ENCODE results near the gene PIGQ.

The PIGQ gene

DNA sequence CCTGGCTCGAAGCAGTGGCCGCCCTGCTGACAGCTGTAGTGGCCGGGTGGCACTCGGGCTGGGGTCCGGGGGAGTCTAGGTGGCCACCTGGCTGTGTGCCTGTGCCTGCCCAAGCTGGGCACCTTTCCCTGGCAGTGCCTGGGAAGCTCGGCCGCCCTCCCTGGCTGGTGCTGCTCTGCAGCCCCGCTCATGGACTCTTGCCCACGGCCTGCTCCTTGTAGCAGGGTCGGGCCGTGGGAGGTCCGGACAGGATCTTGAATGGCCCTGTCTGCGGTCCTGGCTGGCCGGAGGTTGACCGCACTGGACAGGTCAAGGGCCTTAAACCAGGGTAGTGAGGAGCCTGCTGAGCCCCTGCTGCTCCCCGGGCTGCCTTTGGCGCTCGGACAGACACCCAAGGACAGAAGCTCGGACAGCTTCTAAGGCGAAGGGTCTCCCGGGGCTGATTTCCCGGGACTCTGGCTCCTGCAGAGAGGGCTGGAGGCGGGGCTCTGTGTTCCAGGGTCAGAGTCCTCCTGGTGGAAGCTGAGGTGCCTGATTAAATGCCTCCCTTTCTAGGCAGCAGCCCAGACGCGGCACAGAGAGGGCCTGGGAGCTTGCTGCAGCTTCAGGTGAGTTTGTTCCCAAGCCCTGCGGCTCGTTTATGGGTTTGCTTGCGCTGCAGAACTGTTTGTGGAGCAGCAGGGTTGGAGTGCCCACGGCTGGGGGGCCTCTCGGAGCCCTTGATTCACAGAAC is 36.2 kb upstream of the PIGQ start:
- Histone ChIP-seq H3K4me3 (ENCODE audit: low read depth, low read length) (no peak overlapping the region), H3K36me3 (peaks cover 24% of the 10 kb centered on the region), H3K27me3 (ENCODE audit: insufficient read depth, low read depth, severe bottlenecking) (no peaks in the 10 kb centered on the region), H3K9me3 (ENCODE audit: severe bottlenecking) (no peaks in the 10 kb centered on the region), H3K27ac (no peak overlapping the region)
- no peak for DNase-seq
- TF ChIP-seq, protein P1, sequence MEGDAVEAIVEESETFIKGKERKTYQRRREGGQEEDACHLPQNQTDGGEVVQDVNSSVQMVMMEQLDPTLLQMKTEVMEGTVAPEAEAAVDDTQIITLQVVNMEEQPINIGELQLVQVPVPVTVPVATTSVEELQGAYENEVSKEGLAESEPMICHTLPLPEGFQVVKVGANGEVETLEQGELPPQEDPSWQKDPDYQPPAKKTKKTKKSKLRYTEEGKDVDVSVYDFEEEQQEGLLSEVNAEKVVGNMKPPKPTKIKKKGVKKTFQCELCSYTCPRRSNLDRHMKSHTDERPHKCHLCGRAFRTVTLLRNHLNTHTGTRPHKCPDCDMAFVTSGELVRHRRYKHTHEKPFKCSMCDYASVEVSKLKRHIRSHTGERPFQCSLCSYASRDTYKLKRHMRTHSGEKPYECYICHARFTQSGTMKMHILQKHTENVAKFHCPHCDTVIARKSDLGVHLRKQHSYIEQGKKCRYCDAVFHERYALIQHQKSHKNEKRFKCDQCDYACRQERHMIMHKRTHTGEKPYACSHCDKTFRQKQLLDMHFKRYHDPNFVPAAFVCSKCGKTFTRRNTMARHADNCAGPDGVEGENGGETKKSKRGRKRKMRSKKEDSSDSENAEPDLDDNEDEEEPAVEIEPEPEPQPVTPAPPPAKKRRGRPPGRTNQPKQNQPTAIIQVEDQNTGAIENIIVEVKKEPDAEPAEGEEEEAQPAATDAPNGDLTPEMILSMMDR (IDR thresholded peaks at IDR 0.05; ENCODE audit: low read depth, low read length): no peak

DNA sequence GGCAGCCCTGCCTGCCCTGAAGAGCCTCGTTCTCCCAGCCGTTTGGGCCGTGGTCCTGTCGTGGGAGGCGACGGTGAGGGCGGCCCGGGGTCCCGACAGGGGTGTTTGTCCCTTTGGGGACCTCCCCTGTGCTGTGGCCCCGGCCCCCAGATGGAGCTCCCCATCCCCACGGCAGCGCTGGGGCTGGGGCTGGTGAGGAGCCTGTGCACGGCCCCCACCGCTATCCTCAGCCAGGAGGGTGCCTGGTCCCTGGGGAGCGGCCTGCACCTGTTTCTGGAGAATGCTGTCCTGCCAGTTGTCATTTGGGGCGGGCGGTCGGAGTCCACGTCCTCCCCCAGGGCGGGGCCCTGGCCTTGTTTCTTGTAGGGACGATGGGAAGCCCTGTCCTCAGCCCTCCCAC is 35.6 kb upstream of the PIGQ start:
- Histone ChIP-seq H3K4me3 (ENCODE audit: low read depth, low read length) (no peak overlapping the region), H3K9me3 (ENCODE audit: severe bottlenecking) (no peaks in the 10 kb centered on the region), H3K36me3 (peaks cover 25% of the 10 kb centered on the region), H3K27me3 (ENCODE audit: insufficient read depth, low read depth, severe bottlenecking) (no peaks in the 10 kb centered on the region), H3K27ac (no peak overlapping the region)
- no peak for DNase-seq
- TF ChIP-seq, protein P1 (IDR thresholded peaks at IDR 0.05; ENCODE audit: low read depth, low read length): no peak

DNA sequence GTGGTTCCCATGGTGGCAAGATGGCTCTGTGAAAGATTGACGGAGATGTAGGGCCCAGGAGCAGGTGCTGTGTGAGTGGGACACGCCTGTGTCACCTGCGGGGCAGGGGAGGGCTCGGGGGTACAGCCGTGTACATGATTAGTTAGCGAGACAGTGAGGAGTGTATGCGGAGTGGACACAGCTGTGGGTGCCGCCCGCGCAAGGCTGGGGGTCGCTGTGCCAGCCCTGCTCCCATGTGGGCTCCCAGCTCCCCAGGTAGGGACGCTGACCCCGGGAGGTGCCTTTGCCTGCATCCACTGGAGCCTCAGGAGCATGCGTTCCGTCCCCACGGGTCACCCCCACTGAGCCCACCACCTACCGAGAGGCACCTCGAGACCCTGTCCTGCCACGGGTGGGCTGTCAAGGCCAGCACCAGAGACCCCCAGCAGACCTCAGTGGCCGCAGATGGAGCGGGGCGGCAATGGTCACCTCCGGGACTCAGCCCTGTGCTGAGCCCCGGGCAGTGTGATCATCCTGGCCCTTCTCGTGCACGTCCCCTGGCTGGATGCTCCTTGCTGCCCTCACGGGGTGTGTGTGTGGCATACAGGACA is 34.8 kb upstream of the PIGQ start:
- H3K27me3 ChIP-seq (ENCODE audit: insufficient read depth, low read depth, severe bottlenecking): no peaks in the 10 kb centered on the region
- no peak overlapping the region for H3K4me3 ChIP-seq (ENCODE audit: low read depth, low read length)
- DNase-seq: no peak
- H3K9me3 ChIP-seq (ENCODE audit: severe bottlenecking): no peaks in the 10 kb centered on the region
- no peak overlapping the region for H3K27ac ChIP-seq
- TF ChIP-seq, protein P1 (IDR thresholded peaks at IDR 0.05; ENCODE audit: low read depth, low read length): no peak
- peaks cover 22% of the 10 kb centered on the region for H3K36me3 ChIP-seq

DNA sequence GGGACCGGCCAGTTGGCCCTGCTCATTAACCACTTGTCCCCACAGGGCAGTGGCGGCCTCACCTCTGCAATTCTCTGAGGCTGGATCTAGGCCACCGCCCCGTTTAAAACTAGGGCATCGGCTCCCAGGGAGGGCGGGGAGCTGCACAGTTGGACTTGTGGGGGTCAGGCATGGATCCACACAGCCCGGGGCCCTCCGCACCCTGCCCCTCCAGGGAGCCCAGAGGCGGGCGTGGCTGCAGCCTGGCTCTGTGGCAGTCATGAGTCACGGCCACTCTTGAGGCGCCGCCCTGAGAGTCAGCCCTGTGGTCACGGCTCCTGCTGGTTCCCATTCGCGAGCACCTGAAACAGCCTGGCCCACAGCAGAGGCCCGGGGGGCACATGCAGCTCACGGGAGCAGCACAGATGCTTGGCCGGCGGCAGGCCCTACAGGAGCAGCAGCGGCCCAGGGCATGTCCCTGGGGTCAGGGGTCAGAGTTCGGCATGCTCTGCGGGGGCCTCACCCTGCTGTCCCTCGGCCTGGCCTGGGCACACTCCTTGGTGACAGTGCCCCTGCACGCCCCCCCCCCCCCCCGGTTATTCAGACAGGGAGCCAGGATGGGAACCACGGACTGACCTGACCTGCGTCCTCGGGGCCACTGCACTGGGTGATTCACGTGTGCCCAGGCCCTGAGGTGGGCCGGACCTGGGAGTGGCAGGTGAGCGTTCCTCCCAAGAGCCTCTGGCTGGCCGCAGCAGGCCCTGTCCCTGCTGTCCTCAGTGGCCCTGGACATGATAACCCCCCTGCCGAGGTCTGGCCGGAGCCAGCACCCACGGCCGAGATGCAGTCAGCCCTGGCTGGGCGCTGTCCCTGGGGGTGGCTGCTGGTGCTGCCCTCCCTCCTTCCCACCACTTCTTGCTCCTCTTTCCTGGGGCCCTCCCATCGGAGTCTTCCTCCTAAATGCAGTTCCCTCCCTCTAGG is 34.0 kb upstream of the PIGQ start:
- peaks cover 14% of the 10 kb centered on the region for H3K36me3 ChIP-seq
- DNase-seq: no peak

DNA sequence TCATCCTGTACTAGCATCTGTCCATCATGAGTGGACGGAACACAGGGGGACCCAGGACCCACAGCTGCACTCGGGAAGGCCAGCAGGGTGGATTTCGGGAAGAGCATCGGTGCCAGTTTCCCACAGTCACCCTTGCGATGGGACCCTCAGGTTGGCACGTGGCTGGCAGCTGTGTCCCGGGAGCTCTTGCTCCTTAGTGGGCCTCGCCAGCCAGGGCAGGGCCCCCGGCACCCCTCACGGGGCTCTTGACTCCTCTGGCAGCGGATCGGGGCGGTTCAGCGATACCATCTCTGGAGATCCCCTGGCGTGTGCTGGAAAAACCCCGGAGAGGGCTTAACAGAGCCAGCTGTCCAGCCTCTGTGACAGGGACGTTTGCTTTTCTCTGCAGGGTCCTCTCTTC is 33.0 kb upstream of the PIGQ start:
- TF ChIP-seq, protein P1 (IDR thresholded peaks at IDR 0.05; ENCODE audit: low read depth, low read length): no peak
- no peak for DNase-seq
- H3K36me3 ChIP-seq: peaks cover 12% of the 10 kb centered on the region
- no peaks in the 10 kb centered on the region for H3K9me3 ChIP-seq (ENCODE audit: severe bottlenecking)
- H3K27ac ChIP-seq: no peak overlapping the region
- no peaks in the 10 kb centered on the region for H3K27me3 ChIP-seq (ENCODE audit: insufficient read depth, low read depth, severe bottlenecking)
- H3K4me3 ChIP-seq (ENCODE audit: low read depth, low read length): no peak overlapping the region

More for the DNA sequence above, 34.0 kb upstream of the PIGQ start:
- Histone ChIP-seq H3K27ac (no peak overlapping the region), H3K9me3 (ENCODE audit: severe bottlenecking) (no peaks in the 10 kb centered on the region), H3K4me3 (ENCODE audit: low read depth, low read length) (no peak overlapping the region), H3K27me3 (ENCODE audit: insufficient read depth, low read depth, severe bottlenecking) (no peaks in the 10 kb centered on the region)
- TF ChIP-seq, protein P1 (IDR thresholded peaks at IDR 0.05; ENCODE audit: low read depth, low read length): no peak
